ENCODE measurements around the gene LAS1L. TPM values are rescaled to one million over a fixed set of nuclear protein-coding genes. Genes with fewer than 3 reads are reported as not detected.
"Not testable (repeated sequence)": the region's sequence is repeated elsewhere in the genome, so short reads cannot be mapped to it uniquely, and the experiment has no call there.

Gene LAS1L
- total and polyA plus RNA-seq, 2 experiments from 2014 or later, result 21.3 to 25.0 TPM

DNA sequence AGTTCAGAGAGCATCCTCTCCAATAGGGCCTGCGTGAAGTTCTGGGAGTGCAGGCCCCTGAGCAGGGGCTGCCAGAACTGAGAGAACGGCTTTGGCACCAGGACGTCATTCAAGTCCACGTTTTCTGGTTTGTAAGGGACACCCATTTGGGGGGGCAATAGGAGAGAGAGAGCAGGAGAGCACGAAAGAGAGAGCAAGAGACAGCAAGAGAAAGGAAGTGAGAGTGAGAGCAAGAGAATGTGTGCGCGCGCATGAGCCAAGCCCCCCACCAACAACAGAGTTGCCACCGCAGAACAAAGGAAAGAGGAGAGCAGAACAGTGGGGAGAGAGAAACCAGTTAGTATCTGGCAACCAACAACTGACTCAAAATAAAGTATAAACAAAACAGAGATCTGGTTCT, 10.4 kb downstream of the LAS1L start:
- no peaks in the 10 kb centered on the region for H3K36me3 ChIP-seq (ENCODE audit: low read depth)
- H3K79me2 ChIP-seq (ENCODE audit: insufficient read depth), result no peaks in the 10 kb centered on the region
- no peak overlapping the region for H2AFZ ChIP-seq
- H3F3A ChIP-seq (ENCODE audit: insufficient read depth), result no peaks in the 10 kb centered on the region
- no peaks in the 10 kb centered on the region for H3K27me3 ChIP-seq (replicated peaks; ENCODE audit: insufficient read depth)
- no peaks in the 10 kb centered on the region for H4K20me1 ChIP-seq (ENCODE audit: insufficient read depth)
- DNase-seq, result no peak
- H3K9me2 ChIP-seq (ENCODE audit: insufficient read depth), result no peaks in the 10 kb centered on the region
- H3K4me1 ChIP-seq (ENCODE audit: insufficient read depth), result 0 out of 2 replicates have a peak, but pooled peaks cover 3% of the 10 kb centered on the region
- WGBS, 2 experiments (ENCODE audit: low coverage in 1 of 2, low lambda C conversion rate in 2 of 2, missing lambda C conversion rate in 2 of 2), result 97 to 99% methylated on average over 5 to 9 of the region's 9 CpGs
- H3K4me2 ChIP-seq (ENCODE audit: unreplicated experiment), result no peak overlapping the region
- in situ Hi-C loops (cut with MboI), result no loop called here
- H3K9ac ChIP-seq, result no peak overlapping the region
- no peak overlapping the region for H3K27ac ChIP-seq
- H3K4me3 ChIP-seq, result no peak overlapping the region
- TF ChIP-seq EZH2phosphoT487 (IDR thresholded peaks at IDR 0.05; ENCODE audit: insufficient read depth, low read depth) (no peak), EZH2 (IDR thresholded peaks at IDR 0.05; ENCODE audit: insufficient read depth, poor library complexity, severe bottlenecking) (no peak)
- no peaks in the 10 kb centered on the region for H3K9me3 ChIP-seq (ENCODE audit: low read depth)

DNA sequence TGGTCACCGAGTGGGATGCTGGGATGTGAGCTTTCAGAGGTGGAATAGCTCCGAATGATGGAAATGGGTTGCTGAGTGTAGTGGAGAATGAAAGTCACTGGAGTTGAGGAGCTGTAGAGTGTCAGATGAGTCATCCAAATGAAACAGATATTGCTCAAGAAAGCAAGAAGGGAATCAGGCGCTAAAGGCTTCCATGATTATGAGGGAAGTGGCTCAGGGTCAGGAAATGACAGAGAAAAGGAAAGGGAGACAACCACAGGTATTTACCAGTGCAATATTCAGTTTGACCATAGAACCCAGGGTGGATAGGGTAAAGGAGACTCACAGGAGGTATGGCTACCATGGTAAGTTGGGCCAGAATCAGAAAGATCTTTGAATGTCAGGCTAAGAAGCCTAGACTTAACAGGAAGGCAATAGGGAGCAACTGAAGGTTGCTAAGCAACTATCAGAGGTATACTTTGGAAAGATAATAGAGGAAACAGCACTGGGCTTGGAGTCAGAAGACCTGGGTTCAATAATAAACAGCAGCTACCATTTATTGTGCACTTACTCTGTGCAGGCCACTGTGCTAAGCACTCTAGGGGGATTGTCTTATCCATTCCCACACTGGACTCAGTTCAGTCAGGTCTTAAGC, 11.7 kb downstream of the LAS1L start:
- Histone ChIP-seq H2AFZ (no peak overlapping the region), H3K4me1 (ENCODE audit: insufficient read depth) (0 out of 2 replicates have a peak, but pooled peaks cover 3% of the 10 kb centered on the region), H3K4me3 (no peak overlapping the region), H3K9me2 (ENCODE audit: insufficient read depth) (no peaks in the 10 kb centered on the region), H3F3A (ENCODE audit: insufficient read depth) (no peaks in the 10 kb centered on the region), H3K4me2 (ENCODE audit: unreplicated experiment) (no peak overlapping the region), H3K27me3 (replicated peaks; ENCODE audit: insufficient read depth) (no peaks in the 10 kb centered on the region), H4K20me1 (ENCODE audit: insufficient read depth) (no peaks in the 10 kb centered on the region), H3K36me3 (ENCODE audit: low read depth) (no peaks in the 10 kb centered on the region), H3K27ac (0 out of 2 replicates have a peak overlapping the region, but pooled peaks have one; percentile 37), H3K9me3 (ENCODE audit: low read depth) (no peaks in the 10 kb centered on the region), H3K9ac (no peak overlapping the region), H3K79me2 (ENCODE audit: insufficient read depth) (no peaks in the 10 kb centered on the region)
- 70 to 86% methylated on average over 3 of the region's 3 CpGs for WGBS, 2 experiments (ENCODE audit: low coverage in 1 of 2, low lambda C conversion rate in 2 of 2, missing lambda C conversion rate in 2 of 2)
- in situ Hi-C loops (cut with MboI), result no loop called here
- DNase-seq, result peak; percentile 62
- TF ChIP-seq EZH2phosphoT487 (IDR thresholded peaks at IDR 0.05; ENCODE audit: insufficient read depth, low read depth) (no peak), EZH2 (IDR thresholded peaks at IDR 0.05; ENCODE audit: insufficient read depth, poor library complexity, severe bottlenecking) (no peak)

DNA sequence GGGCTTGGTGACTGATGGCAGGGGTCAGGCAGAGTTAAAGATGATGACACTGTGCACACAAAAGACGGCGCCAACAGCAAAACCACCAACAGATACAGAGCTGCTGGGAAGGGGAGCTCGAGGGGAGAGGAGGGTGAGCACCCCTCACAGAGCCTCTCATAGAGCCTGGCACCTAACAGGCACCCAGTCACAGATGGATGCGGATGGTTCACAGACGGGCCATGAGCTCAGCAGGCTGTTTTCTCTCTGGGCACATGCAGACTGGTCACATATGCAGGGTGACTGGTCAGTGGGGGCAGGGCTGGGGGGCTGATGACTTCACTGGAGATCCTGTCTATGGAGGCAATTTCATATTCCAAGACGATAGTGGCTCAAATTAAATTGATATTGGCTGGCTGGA, 15.1 kb downstream of the LAS1L start:
- H3K9ac ChIP-seq; H3K27me3 ChIP-seq (replicated peaks; ENCODE audit: insufficient read depth); H4K20me1 ChIP-seq (ENCODE audit: insufficient read depth); H3K9me3 ChIP-seq (ENCODE audit: low read depth); DNase-seq; H3K4me1 ChIP-seq (ENCODE audit: insufficient read depth); H3K27ac ChIP-seq; H3F3A ChIP-seq (ENCODE audit: insufficient read depth); H3K4me3 ChIP-seq; H3K36me3 ChIP-seq (ENCODE audit: low read depth); H3K9me2 ChIP-seq (ENCODE audit: insufficient read depth); H2AFZ ChIP-seq; H3K79me2 ChIP-seq (ENCODE audit: insufficient read depth); H3K4me2 ChIP-seq (ENCODE audit: unreplicated experiment); in situ Hi-C loops (cut with MboI): not testable (repeated sequence)
- WGBS, 2 experiments (ENCODE audit: low coverage in 1 of 2, low lambda C conversion rate in 2 of 2, missing lambda C conversion rate in 2 of 2), result 25 to 63% methylated on average over 1 to 4 of the region's 6 CpGs

DNA sequence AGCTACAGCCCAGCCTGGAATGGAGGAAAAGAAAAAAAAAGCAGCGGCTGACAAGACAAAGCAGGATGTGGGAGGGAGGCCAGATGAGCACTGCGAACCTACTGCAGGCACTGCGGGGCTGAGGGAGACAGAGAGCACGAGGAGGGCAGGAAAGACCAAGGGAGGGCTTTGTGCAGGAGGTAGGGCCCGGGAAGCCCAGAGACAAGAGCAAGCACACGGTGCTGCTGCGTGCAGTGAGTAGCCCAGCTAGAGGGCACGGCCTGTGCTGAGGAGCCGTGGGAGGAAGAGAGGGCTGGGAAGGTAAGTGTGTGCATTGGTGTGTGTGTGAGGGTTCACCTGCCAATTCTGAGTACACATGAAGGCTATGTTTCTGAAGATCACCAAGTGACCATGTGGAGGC, 15.6 kb downstream of the LAS1L start:
- H3K27me3 ChIP-seq (replicated peaks; ENCODE audit: insufficient read depth); H3K4me2 ChIP-seq (ENCODE audit: unreplicated experiment); H3K9me2 ChIP-seq (ENCODE audit: insufficient read depth); H2AFZ ChIP-seq; H3K9ac ChIP-seq; H3K27ac ChIP-seq; DNase-seq; H3K36me3 ChIP-seq (ENCODE audit: low read depth); in situ Hi-C loops (cut with MboI); H3K79me2 ChIP-seq (ENCODE audit: insufficient read depth); H4K20me1 ChIP-seq (ENCODE audit: insufficient read depth); H3F3A ChIP-seq (ENCODE audit: insufficient read depth); H3K4me3 ChIP-seq; H3K4me1 ChIP-seq (ENCODE audit: insufficient read depth); H3K9me3 ChIP-seq (ENCODE audit: low read depth): not testable (repeated sequence)
- WGBS, 2 experiments (ENCODE audit: low coverage in 1 of 2, low lambda C conversion rate in 2 of 2, missing lambda C conversion rate in 2 of 2), result 100% methylated on average over 1 to 4 of the region's 9 CpGs

DNA sequence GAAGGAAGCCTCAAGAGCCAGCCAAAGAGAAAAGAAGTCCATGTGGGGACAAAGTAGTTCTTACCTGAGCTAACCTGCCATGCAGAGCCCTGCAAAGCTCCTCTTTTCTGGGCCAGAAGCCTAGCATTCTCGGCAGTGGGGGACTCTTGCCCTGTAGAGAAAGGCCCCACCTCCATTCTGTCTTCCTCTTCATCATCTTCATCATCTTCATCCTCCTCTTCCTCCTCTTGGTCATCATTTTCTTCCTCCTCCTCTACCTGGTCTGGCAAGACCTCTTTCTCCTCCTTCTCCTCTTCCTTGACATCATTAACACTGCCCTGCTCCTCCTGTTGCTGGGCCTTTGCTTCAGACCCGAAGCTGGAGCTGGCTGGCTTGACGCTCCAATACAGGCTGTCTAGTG, 16.7 kb downstream of the LAS1L start:
- no peaks in the 10 kb centered on the region for H3K79me2 ChIP-seq (ENCODE audit: insufficient read depth)
- 96 to 100% methylated on average over 3 of the region's 3 CpGs for WGBS, 2 experiments (ENCODE audit: low coverage in 1 of 2, low lambda C conversion rate in 2 of 2, missing lambda C conversion rate in 2 of 2)
- no peaks in the 10 kb centered on the region for H4K20me1 ChIP-seq (ENCODE audit: insufficient read depth)
- 0 out of 2 replicates have a peak, but pooled peaks cover under 1% of the 10 kb centered on the region for H3K4me1 ChIP-seq (ENCODE audit: insufficient read depth)
- H3K4me3 ChIP-seq, result no peak overlapping the region
- no peak overlapping the region for H3K27ac ChIP-seq
- no peaks in the 10 kb centered on the region for H3K9me2 ChIP-seq (ENCODE audit: insufficient read depth)
- TF ChIP-seq EZH2 (IDR thresholded peaks at IDR 0.05; ENCODE audit: insufficient read depth, poor library complexity, severe bottlenecking) (no peak), EZH2phosphoT487 (IDR thresholded peaks at IDR 0.05; ENCODE audit: insufficient read depth, low read depth) (no peak)
- H3K4me2 ChIP-seq (ENCODE audit: unreplicated experiment), result no peak overlapping the region
- H3K36me3 ChIP-seq (ENCODE audit: low read depth), result no peaks in the 10 kb centered on the region
- H2AFZ ChIP-seq, result no peak overlapping the region
- in situ Hi-C loops (cut with MboI), result no loop called here
- H3K9ac ChIP-seq, result no peak overlapping the region
- no peaks in the 10 kb centered on the region for H3F3A ChIP-seq (ENCODE audit: insufficient read depth)
- no peak for DNase-seq
- no peaks in the 10 kb centered on the region for H3K27me3 ChIP-seq (replicated peaks; ENCODE audit: insufficient read depth)
- H3K9me3 ChIP-seq (ENCODE audit: low read depth), result no peaks in the 10 kb centered on the region
